ENCODE measurements around the gene RPS17. TPM values are rescaled to one million over a fixed set of nuclear protein-coding genes. Genes with fewer than 3 reads are reported as not detected.
"Not testable (repeated sequence)": the region's sequence is repeated elsewhere in the genome, so short reads cannot be mapped to it uniquely, and the experiment has no call there.

The RPS17 gene
- total RNA-seq, 4 donors from 2014 or later: 649 to 1,349 (median 1,094) TPM

- H3K4me3 ChIP-seq; H3K36me3 ChIP-seq; intact Hi-C loops (cut with DNase I; ENCODE audit: low total_unique reads); H3K4me1 ChIP-seq; H3K27ac ChIP-seq; in situ Hi-C loops (cut with MboI; ENCODE audit: low pct_ligation_motif_present in 1 of 4, low pct_unique_long_range_greater_than_20kb in 1 of 4, low sequenced_read_pairs in 3 of 4); H3K9me3 ChIP-seq; H3K27me3 ChIP-seq; DNase-seq: not testable (repeated sequence)
- 59 to 77% methylated on average over 3 to 4 of the region's 4 CpGs for WGBS, 2 donors (ENCODE audit: low coverage in 1 of 2)
These were observed 52.0 kb downstream of the RPS17 start for GRCh38 chr15:82488250-82488649.

GRCh38 chr15:82487045-82487444, 53.2 kb downstream of the RPS17 start:
- H3K9me3 ChIP-seq; in situ Hi-C loops (cut with MboI; ENCODE audit: low pct_ligation_motif_present in 1 of 4, low pct_unique_long_range_greater_than_20kb in 1 of 4, low sequenced_read_pairs in 3 of 4); DNase-seq; H3K4me1 ChIP-seq; H3K36me3 ChIP-seq; intact Hi-C loops (cut with DNase I; ENCODE audit: low total_unique reads); H3K4me3 ChIP-seq; H3K27me3 ChIP-seq: not testable (repeated sequence)
- WGBS, 2 donors (ENCODE audit: low coverage in 1 of 2): 44% methylated on average over 6 of the region's 7 CpGs; no CpG with 5 or more reads in 1 of the 2 donors
- peak overlapping the region; percentile 38 to 67 (median 42) for H3K27ac ChIP-seq

Other genes with a start within 250 kb of the RPS17 start
- gene GOLGA6L10, start 191.0 kb downstream of the RPS17 start, total RNA-seq: 10 to 100 TPM in 1 of 4 donors, 1 to 10 TPM in 2, not detected in 1; 1.2 to 17.1 (median 1.3) TPM
- 10 to 100 TPM in 1 of 4 donors, 1 to 10 TPM in 3; 2.6 to 13.1 (median 6.6) TPM for gene GOLGA6L9, start 110.6 kb downstream of the RPS17 start, total RNA-seq
- 1 to 10 TPM in 3 of 4 donors, not detected in 1; 3.7 to 5.6 (median 3.8) TPM for gene CPEB1, start 106.9 kb upstream of the RPS17 start, total RNA-seq
- 10 to 100 TPM in 1 of 4 donors, 1 to 10 TPM in 2, not detected in 1; 1.7 to 36.8 (median 2.2) TPM for gene AP3B2, start 169.4 kb upstream of the RPS17 start, total RNA-seq

Measured in transverse colon (tissue), 4 donors.